Peyer's patch (tissue), 4 donors: ENCODE measurements around the gene FITM1. TPM values are rescaled to one million over a fixed set of nuclear protein-coding genes. Genes with fewer than 3 reads are reported as not detected.

Source experiments
- DNase-seq, 3 donors: peaks; one replicate each; pipeline ENCODE4 v3.0.0-alpha.2; 2017 to 2019
- H3K27ac ChIP-seq, 4 donors: fragments of 200-600 bp; sonication (generic); one replicate each; pipeline ENCODE4 v1.5.1; 2016 to 2019
- H3K27me3 ChIP-seq, 2 donors: fragments of 200-600 bp; sonication (generic); one replicate each; pipeline ENCODE4 v1.5.1; 2019
- H3K36me3 ChIP-seq, 3 donors: fragments of 200-600 bp; sonication (generic); one replicate each; pipeline ENCODE4 v1.5.1; 2016 to 2019
- H3K4me1 ChIP-seq, 4 donors: fragments of 200-600 bp; sonication (generic); one replicate each; pipeline ENCODE4 v1.5.1; 2016 to 2019
- H3K4me3 ChIP-seq, 4 donors: fragments of 200-600 bp; sonication (generic); 1 replicate in 3 of 4; 2 replicates in 1 of 4; pipeline ENCODE4 v1.5.1; 2016 to 2019; ENCODE audit warnings: mild to moderate bottlenecking in 1 of 4
- H3K9me3 ChIP-seq, 4 donors: fragments of 200-600 bp; sonication (generic); one replicate each; pipeline ENCODE4 v1.5.1; 2016 to 2019; ENCODE audit warnings: mild to moderate bottlenecking in 1 of 4
- CTCF ChIP-seq, 6 experiments: fragments of 450-650 bp in 4 of 6; fragments of 200-600 bp in 2 of 6; sonication (generic) in 1 of 6; IDR thresholded peaks; one replicate each; pipeline ENCODE4 v1.5.1; 2017 to 2019; ENCODE audit warnings: antibody characterized with exemption in 6 of 6, mild to moderate bottlenecking in 3 of 6, moderate library complexity in 1 of 6
- POLR2A ChIP-seq, 2 donors: fragments of 450-650 bp; IDR thresholded peaks; one replicate each; pipeline ENCODE4 v1.5.1; 2017; ENCODE audit warnings: antibody characterized with exemption in 2 of 2, mild to moderate bottlenecking in 2 of 2, moderate library complexity in 2 of 2
- total RNA-seq, 4 donors: library from RNA; depleted of rRNA; stranded (reverse); fragments of >200 nt; gene quantifications; one replicate each; pipeline ENCODE4 v1.1.0, GENCODE V29; 2016

FITM1 gene
- total RNA-seq, 4 donors from 2014 or later: 2.6 to 11.3 (median 3.9) TPM; not detected in 1

GRCh38 chr14:24084440-24084839 lies 46.0 kb upstream of the FITM1 start:
- Histone ChIP-seq H3K27me3 (no peaks in the 10 kb centered on the region), H3K36me3 (no peaks in the 10 kb centered on the region), H3K4me1 (peaks cover 0 to 12% (median 5%) of the 10 kb centered on the region in 4 donors), H3K4me3 (no peak overlapping the region), H3K27ac (no peak overlapping the region), H3K9me3 (no peaks in the 10 kb centered on the region)
- no peak for DNase-seq
- TF ChIP-seq POLR2A (IDR thresholded peaks at IDR 0.05) (no peak), CTCF (IDR thresholded peaks at IDR 0.05) (no peak)

- H3K27me3 ChIP-seq: no peaks in the 10 kb centered on the region
- no peak overlapping the region for H3K4me3 ChIP-seq
- H3K4me1 ChIP-seq: peaks cover 0 to 9% (median 5%) of the 10 kb centered on the region in 4 donors
- DNase-seq: no peak
- H3K36me3 ChIP-seq: no peaks in the 10 kb centered on the region
- H3K9me3 ChIP-seq: no peaks in the 10 kb centered on the region
- no peak overlapping the region for H3K27ac ChIP-seq
- no peak for TF ChIP-seq POLR2A (IDR thresholded peaks at IDR 0.05)
These were observed 45.2 kb upstream of the FITM1 start for GRCh38 chr14:24085215-24085614.

- TF ChIP-seq POLR2A (IDR thresholded peaks at IDR 0.05): no peak
- no peak for TF ChIP-seq CTCF (IDR thresholded peaks at IDR 0.05)
- Histone ChIP-seq H3K27ac (no peak overlapping the region), H3K4me3 (no peak overlapping the region), H3K27me3 (no peaks in the 10 kb centered on the region), H3K36me3 (no peaks in the 10 kb centered on the region), H3K9me3 (no peaks in the 10 kb centered on the region), H3K4me1 (peaks cover 0 to 8% (median 5%) of the 10 kb centered on the region in 4 donors)
- peak in 1 of 3 donors; percentile 7 for DNase-seq
These were observed 44.1 kb upstream of the FITM1 start for GRCh38 chr14:24086193-24086955.

DNA sequence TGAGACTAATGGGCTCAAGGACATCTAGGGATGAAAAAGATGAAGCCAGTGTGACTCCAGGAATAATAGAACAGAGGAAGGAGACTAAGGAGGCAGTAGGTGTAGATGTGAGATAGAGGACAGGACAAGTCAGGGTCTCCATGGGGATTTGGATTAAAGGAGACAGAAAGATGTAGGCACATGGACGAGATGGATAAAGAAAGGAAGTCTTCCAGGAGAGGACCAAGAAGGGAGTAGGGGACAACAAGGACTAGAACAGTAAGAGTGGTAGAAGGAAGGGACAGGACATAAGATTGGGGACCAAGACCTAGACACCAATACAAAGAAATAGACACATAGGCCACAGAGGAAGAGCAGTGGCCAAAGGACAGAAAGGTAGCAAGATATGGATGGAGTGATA lies 43.5 kb upstream of the FITM1 start:
- no peak overlapping the region for H3K27ac ChIP-seq
- DNase-seq: no peak
- no peaks in the 10 kb centered on the region for H3K27me3 ChIP-seq
- no peak overlapping the region for H3K4me3 ChIP-seq
- H3K36me3 ChIP-seq: no peaks in the 10 kb centered on the region
- H3K4me1 ChIP-seq: peaks cover 0 to 8% (median 4%) of the 10 kb centered on the region in 4 donors
- no peaks in the 10 kb centered on the region for H3K9me3 ChIP-seq
- TF ChIP-seq CTCF (IDR thresholded peaks at IDR 0.05) (no peak), POLR2A (IDR thresholded peaks at IDR 0.05) (no peak)

DNA sequence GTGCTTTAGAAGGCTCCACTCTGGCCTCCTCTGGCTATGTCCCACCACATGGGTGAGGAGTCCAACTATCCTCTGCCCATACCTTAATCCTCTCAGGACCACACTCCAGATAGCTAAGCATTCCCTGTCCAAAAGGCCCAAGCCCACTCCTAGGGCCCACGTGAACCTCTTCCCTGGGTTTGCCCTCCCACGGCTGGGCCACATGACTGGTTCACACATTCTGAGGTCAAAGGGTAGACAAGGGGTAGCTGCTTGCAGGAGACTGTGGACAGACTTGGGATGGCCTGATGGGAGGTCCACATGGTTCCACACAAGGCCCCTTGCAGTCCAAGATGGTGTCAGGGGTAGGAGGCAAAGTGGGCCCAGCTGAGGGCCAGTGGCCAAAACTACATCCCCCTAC lies 42.4 kb upstream of the FITM1 start:
- no peak overlapping the region for H3K4me3 ChIP-seq

More for the DNA sequence above, 42.4 kb upstream of the FITM1 start:
- no peak for TF ChIP-seq CTCF (IDR thresholded peaks at IDR 0.05)
- TF ChIP-seq POLR2A (IDR thresholded peaks at IDR 0.05): no peak
- Histone ChIP-seq H3K36me3 (no peaks in the 10 kb centered on the region), H3K27me3 (no peaks in the 10 kb centered on the region), H3K27ac (no peak overlapping the region), H3K9me3 (no peaks in the 10 kb centered on the region), H3K4me1 (peaks cover 0 to 10% (median 5%) of the 10 kb centered on the region in 4 donors)
- DNase-seq: peak in 1 of 3 donors; percentile 25
